ENCODE results near the gene NCS1.

Gene NCS1

GRCh38 chr9:130215341-130216119, 43.3 kb downstream of the NCS1 start:
- no peak for DNase-seq

GRCh38 chr9:130217838-130218237, 45.6 kb downstream of the NCS1 start:
- no peak for DNase-seq

GRCh38 chr9:130219661-130220096, 47.5 kb downstream of the NCS1 start:
- no peak for DNase-seq

- DNase-seq = no peak
These were observed 48.1 kb downstream of the NCS1 start for GRCh38 chr9:130220352-130220751.

GRCh38 chr9:130222833-130223232, 50.6 kb downstream of the NCS1 start:
- no peak for DNase-seq

GRCh38 chr9:130225071-130225470, 52.9 kb downstream of the NCS1 start:
- no peak for DNase-seq

GRCh38 chr9:130225586-130225985, 53.4 kb downstream of the NCS1 start:
- no peak for DNase-seq

- DNase-seq = no peak
These were observed 53.9 kb downstream of the NCS1 start for GRCh38 chr9:130226112-130226511.

GRCh38 chr9:130227833-130228232, 55.6 kb downstream of the NCS1 start:
- DNase-seq = no peak

- no peak for DNase-seq
These were observed 57.6 kb downstream of the NCS1 start for GRCh38 chr9:130229759-130230158.

- DNase-seq = no peak
These were observed 58.4 kb downstream of the NCS1 start for GRCh38 chr9:130230631-130231030.

GRCh38 chr9:130232899-130233586, 60.8 kb downstream of the NCS1 start:
- no peak for DNase-seq

- no peak for DNase-seq
These were observed 61.4 kb downstream of the NCS1 start for GRCh38 chr9:130233587-130233945.

- no peak for DNase-seq
These were observed 62.4 kb downstream of the NCS1 start for GRCh38 chr9:130234340-130235260.

GRCh38 chr9:130235558-130236435, 63.6 kb downstream of the NCS1 start:
- DNase-seq = peak; percentile 31

- DNase-seq = no peak
These were observed 64.3 kb downstream of the NCS1 start for GRCh38 chr9:130236436-130236985.

- DNase-seq = no peak
These were observed 64.9 kb downstream of the NCS1 start for GRCh38 chr9:130237076-130237475.

- DNase-seq = no peak
These were observed 65.7 kb downstream of the NCS1 start for GRCh38 chr9:130237763-130238524.

GRCh38 chr9:130239363-130239695, 67.1 kb downstream of the NCS1 start:
- no peak for DNase-seq

- DNase-seq = no peak
These were observed 67.6 kb downstream of the NCS1 start for GRCh38 chr9:130239741-130240241.
